Mucosa of descending colon (tissue), 3 donors: ENCODE results near the gene MAML2. TPM values are rescaled to one million over a fixed set of nuclear protein-coding genes. Genes with fewer than 3 reads are reported as not detected.

Experiments
- ATAC-seq: fragments of 200-7000 bp; cut with Tn5 transposase; one replicate; pipeline ENCODE4 v1.9.1; 2020; ENCODE audit warnings: mild to moderate bottlenecking, moderate library complexity
- DNase-seq, 3 donors: peaks; one replicate each; pipeline ENCODE4 v3.0.0-alpha.2; 2020
- H3K36me3 ChIP-seq: fragments of 200-600 bp; one replicate; pipeline ENCODE4 v1.8.0; 2021; ENCODE audit warnings: low read depth, mild to moderate bottlenecking
- H3K4me1 ChIP-seq: fragments of 200-600 bp; one replicate; pipeline ENCODE4 v1.8.0; 2021; ENCODE audit warnings: low read depth, mild to moderate bottlenecking
- H3K4me3 ChIP-seq: fragments of 200-600 bp; one replicate; pipeline ENCODE4 v1.8.0; 2021; ENCODE audit warnings: mild to moderate bottlenecking
- H3K9me3 ChIP-seq: fragments of 200-600 bp; one replicate; pipeline ENCODE4 v1.8.0; 2021; ENCODE audit warnings: mild to moderate bottlenecking
- CTCF ChIP-seq: fragments of 200-600 bp; IDR thresholded peaks from one replicate; pipeline ENCODE4 v1.8.0; 2022; ENCODE audit warnings: antibody characterized with exemption, mild to moderate bottlenecking
- intact Hi-C, 2 donors: fragments of 100-400 bp; cut with DNase I in 1 of 2; cut with micrococcal nuclease in 1 of 2; formaldehyde crosslinking; loops; one replicate each; pipeline versions ENCODE4 v1.11.0 to v1.11.1; 2022; cut with DNase I, micrococcal nuclease
- total RNA-seq, 3 donors: library from RNA; stranded (reverse); fragmentation: NEBNext Ultra II Directional in 2 of 3; extraction: Animal tissue kit (Norgen Biotek cat#: 25700) in 2 of 3; gene quantifications; one replicate each; pipeline versions ENCODE4 v1.2.1 to v1.2.4, GENCODE V29; 2021 to 2023
- donor health status: DM: no; HTN: no; CAD: no; lungs with moderate emphysema.
- donor health status: DM: no; HTN: no; CAD: no.
- donor health status: DM: no; HTN: yes; CAD: no.

The MAML2 gene
- total RNA-seq, 3 donors from 2014 or later, result 15.2 to 26.4 (median 15.8) TPM

- no peak overlapping the region for H3K4me3 ChIP-seq
- intact Hi-C loops, result no loop called here
- no peak for TF ChIP-seq CTCF
- no peak for DNase-seq
- no peaks in the 10 kb centered on the region for H3K4me1 ChIP-seq
- no peaks in the 10 kb centered on the region for H3K36me3 ChIP-seq
- H3K9me3 ChIP-seq, result no peaks in the 10 kb centered on the region
- no peak for ATAC-seq
Observed at GRCh38 chr11:96024666-96025065, 318.3 kb downstream of the MAML2 start.

GRCh38 chr11:96023275-96023674 lies 319.7 kb downstream of the MAML2 start:
- H3K9me3 ChIP-seq, result no peaks in the 10 kb centered on the region
- H3K4me3 ChIP-seq, result no peak overlapping the region
- H3K4me1 ChIP-seq, result no peaks in the 10 kb centered on the region
- ATAC-seq (no peak), DNase-seq (no peak)
- intact Hi-C loops, result no loop called here
- no peak for TF ChIP-seq CTCF
- no peaks in the 10 kb centered on the region for H3K36me3 ChIP-seq

- no peaks in the 10 kb centered on the region for H3K4me1 ChIP-seq
- no peaks in the 10 kb centered on the region for H3K9me3 ChIP-seq
- H3K4me3 ChIP-seq, result no peak overlapping the region
- no peaks in the 10 kb centered on the region for H3K36me3 ChIP-seq
- DNase-seq (no peak), ATAC-seq (no peak)
- intact Hi-C loops, result no loop called here
- TF ChIP-seq CTCF, result no peak
Observed at GRCh38 chr11:96021901-96022650, 320.9 kb downstream of the MAML2 start.

- peaks cover 1% of the 10 kb centered on the region for H3K4me1 ChIP-seq
- intact Hi-C loops, result no loop called here
- H3K36me3 ChIP-seq, result no peaks in the 10 kb centered on the region
- H3K4me3 ChIP-seq, result no peak overlapping the region
- H3K9me3 ChIP-seq, result no peaks in the 10 kb centered on the region
- ATAC-seq (no peak), DNase-seq (no peak)
- TF ChIP-seq CTCF, result no peak
Observed at GRCh38 chr11:96019810-96020747, 322.9 kb downstream of the MAML2 start.

GRCh38 chr11:96019281-96019680 lies 323.7 kb downstream of the MAML2 start:
- Histone ChIP-seq H3K4me3 (no peak overlapping the region), H3K4me1 (peaks cover 4% of the 10 kb centered on the region), H3K36me3 (no peaks in the 10 kb centered on the region), H3K9me3 (no peaks in the 10 kb centered on the region)
- intact Hi-C loops, result no loop called here
- no peak for TF ChIP-seq CTCF
- ATAC-seq (no peak), DNase-seq (no peak)
